WTC11 (cell line): ENCODE results near the gene CLRN3.

Source experiments
- CREB1 ChIP-seq: sonication (generic); formaldehyde crosslinking; IDR thresholded peaks from 2 replicates; pipeline ENCODE4 v1.8.0; 2023; ENCODE audit warnings: mild to moderate bottlenecking, missing genetic modification reagents
- ZBTB21 ChIP-seq: sonication (generic); formaldehyde crosslinking; IDR thresholded peaks from 2 replicates; pipeline ENCODE4 v1.8.1; 2023; ENCODE audit warnings: mild to moderate bottlenecking, missing genetic modification reagents, borderline replicate concordance
- TF ChIP-seq, protein P1 (sequence below): sonication (generic); formaldehyde crosslinking; IDR thresholded peaks from 2 replicates; pipeline ENCODE4 v1.8.0; 2022; ENCODE audit warnings: mild to moderate bottlenecking, missing genetic modification reagents
- TF ChIP-seq, protein P2 (sequence below): sonication (generic); formaldehyde crosslinking; IDR thresholded peaks from 2 replicates; pipeline ENCODE4 v1.8.0; 2023; ENCODE audit warnings: mild to moderate bottlenecking, missing genetic modification reagents
- TF ChIP-seq, protein P3 (sequence below): sonication (generic); formaldehyde crosslinking; IDR thresholded peaks from 2 replicates; pipeline ENCODE4 v1.8.1; 2023; ENCODE audit warnings: mild to moderate bottlenecking, missing genetic modification reagents, moderate library complexity
- TF ChIP-seq, protein P4 (sequence below): fragments of 200-600 bp; IDR thresholded peaks from 2 replicates; pipeline ENCODE4 v1.8.0; 2022; ENCODE audit warnings: antibody characterized with exemption

DNA sequence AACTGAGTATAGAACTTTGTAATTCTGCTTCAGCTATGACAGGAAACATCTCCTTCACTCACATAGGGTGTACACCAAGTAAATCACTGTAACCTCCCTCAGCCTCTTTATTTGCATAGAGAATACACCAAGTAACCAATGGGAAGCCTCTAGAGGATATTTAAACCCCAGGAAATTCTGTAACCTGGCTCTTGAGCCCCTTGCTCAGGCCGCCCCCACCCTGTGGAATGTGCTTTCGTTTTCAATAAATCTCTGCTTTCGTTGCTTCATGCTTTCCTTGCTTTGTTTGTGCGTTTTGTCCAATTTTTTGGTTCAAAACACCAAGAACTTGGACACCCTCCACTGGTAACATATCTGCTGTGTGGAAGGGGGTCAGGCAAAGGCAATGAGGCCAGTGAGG is 60.2 kb downstream of the CLRN3 start:
- TF ChIP-seq, protein P1, sequence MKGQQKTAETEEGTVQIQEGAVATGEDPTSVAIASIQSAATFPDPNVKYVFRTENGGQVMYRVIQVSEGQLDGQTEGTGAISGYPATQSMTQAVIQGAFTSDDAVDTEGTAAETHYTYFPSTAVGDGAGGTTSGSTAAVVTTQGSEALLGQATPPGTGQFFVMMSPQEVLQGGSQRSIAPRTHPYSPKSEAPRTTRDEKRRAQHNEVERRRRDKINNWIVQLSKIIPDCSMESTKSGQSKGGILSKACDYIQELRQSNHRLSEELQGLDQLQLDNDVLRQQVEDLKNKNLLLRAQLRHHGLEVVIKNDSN (CRISPR knock-in tag) = no peak
- TF ChIP-seq, protein P2, sequence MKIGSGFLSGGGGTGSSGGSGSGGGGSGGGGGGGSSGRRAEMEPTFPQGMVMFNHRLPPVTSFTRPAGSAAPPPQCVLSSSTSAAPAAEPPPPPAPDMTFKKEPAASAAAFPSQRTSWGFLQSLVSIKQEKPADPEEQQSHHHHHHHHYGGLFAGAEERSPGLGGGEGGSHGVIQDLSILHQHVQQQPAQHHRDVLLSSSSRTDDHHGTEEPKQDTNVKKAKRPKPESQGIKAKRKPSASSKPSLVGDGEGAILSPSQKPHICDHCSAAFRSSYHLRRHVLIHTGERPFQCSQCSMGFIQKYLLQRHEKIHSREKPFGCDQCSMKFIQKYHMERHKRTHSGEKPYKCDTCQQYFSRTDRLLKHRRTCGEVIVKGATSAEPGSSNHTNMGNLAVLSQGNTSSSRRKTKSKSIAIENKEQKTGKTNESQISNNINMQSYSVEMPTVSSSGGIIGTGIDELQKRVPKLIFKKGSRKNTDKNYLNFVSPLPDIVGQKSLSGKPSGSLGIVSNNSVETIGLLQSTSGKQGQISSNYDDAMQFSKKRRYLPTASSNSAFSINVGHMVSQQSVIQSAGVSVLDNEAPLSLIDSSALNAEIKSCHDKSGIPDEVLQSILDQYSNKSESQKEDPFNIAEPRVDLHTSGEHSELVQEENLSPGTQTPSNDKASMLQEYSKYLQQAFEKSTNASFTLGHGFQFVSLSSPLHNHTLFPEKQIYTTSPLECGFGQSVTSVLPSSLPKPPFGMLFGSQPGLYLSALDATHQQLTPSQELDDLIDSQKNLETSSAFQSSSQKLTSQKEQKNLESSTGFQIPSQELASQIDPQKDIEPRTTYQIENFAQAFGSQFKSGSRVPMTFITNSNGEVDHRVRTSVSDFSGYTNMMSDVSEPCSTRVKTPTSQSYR (CRISPR knock-in tag) = no peak
- TF ChIP-seq CREB1 (no peak), ZBTB21 (CRISPR knock-in tag) (no peak)
- TF ChIP-seq, protein P3, sequence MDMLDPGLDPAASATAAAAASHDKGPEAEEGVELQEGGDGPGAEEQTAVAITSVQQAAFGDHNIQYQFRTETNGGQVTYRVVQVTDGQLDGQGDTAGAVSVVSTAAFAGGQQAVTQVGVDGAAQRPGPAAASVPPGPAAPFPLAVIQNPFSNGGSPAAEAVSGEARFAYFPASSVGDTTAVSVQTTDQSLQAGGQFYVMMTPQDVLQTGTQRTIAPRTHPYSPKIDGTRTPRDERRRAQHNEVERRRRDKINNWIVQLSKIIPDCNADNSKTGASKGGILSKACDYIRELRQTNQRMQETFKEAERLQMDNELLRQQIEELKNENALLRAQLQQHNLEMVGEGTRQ (CRISPR knock-in tag) = no peak
- TF ChIP-seq, protein P4, sequence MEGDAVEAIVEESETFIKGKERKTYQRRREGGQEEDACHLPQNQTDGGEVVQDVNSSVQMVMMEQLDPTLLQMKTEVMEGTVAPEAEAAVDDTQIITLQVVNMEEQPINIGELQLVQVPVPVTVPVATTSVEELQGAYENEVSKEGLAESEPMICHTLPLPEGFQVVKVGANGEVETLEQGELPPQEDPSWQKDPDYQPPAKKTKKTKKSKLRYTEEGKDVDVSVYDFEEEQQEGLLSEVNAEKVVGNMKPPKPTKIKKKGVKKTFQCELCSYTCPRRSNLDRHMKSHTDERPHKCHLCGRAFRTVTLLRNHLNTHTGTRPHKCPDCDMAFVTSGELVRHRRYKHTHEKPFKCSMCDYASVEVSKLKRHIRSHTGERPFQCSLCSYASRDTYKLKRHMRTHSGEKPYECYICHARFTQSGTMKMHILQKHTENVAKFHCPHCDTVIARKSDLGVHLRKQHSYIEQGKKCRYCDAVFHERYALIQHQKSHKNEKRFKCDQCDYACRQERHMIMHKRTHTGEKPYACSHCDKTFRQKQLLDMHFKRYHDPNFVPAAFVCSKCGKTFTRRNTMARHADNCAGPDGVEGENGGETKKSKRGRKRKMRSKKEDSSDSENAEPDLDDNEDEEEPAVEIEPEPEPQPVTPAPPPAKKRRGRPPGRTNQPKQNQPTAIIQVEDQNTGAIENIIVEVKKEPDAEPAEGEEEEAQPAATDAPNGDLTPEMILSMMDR = no peak
